Epithelial cell of proximal tubule (primary cell): ENCODE measurements around the gene DAB2IP. TPM values are rescaled to one million over a fixed set of nuclear protein-coding genes. Genes with fewer than 3 reads are reported as not detected.

Experiments used
- DNase-seq: peaks from one replicate; pipeline ENCODE4 v3.0.0-alpha.2; 2011; ENCODE audit warnings: low read depth
- H3K4me3 ChIP-seq: 2 replicates; pipeline ENCODE4 v1.5.1; 2011; ENCODE audit warnings: low read depth, mild to moderate bottlenecking, low read length
- CTCF ChIP-seq: conservative IDR thresholded peaks from 2 replicates; pipeline ENCODE4 v1.5.1; 2012; ENCODE audit warnings: low read depth, mild to moderate bottlenecking, low read length
- total RNA-seq: library from RNA; depleted of rRNA; stranded (reverse); fragments of >200 nt; gene quantifications from 2 replicates; pipeline ENCODE4 v1.2.3, GENCODE V29; 2015

The DAB2IP gene
- total RNA-seq, 1 donor from 2014 or later = 23.8 TPM

- peak; percentile 58 for TF ChIP-seq CTCF
- H3K4me3 ChIP-seq = no peak overlapping the region
- no peak for DNase-seq
Observed at GRCh38 chr9:121735065-121735792, 83.8 kb downstream of the DAB2IP start.

GRCh38 chr9:121735793-121736770, 84.6 kb downstream of the DAB2IP start:
- no peak for TF ChIP-seq CTCF
- H3K4me3 ChIP-seq = peak overlapping the region; percentile 18
- no peak for DNase-seq

GRCh38 chr9:121736934-121737462, 85.6 kb downstream of the DAB2IP start:
- TF ChIP-seq CTCF = no peak
- peak overlapping the region; percentile 14 for H3K4me3 ChIP-seq
- DNase-seq = no peak

GRCh38 chr9:121737481-121737931, 86.1 kb downstream of the DAB2IP start:
- no peak for TF ChIP-seq CTCF

GRCh38 chr9:121738411-121738810, 87.0 kb downstream of the DAB2IP start:
- no peak overlapping the region for H3K4me3 ChIP-seq
- DNase-seq = no peak
- no peak for TF ChIP-seq CTCF

More at GRCh38 chr9:121737481-121737931, 86.1 kb downstream of the DAB2IP start:
- no peak for DNase-seq
- no peak overlapping the region for H3K4me3 ChIP-seq

GRCh38 chr9:121738968-121739367, 87.5 kb downstream of the DAB2IP start:
- TF ChIP-seq CTCF = no peak
- no peak overlapping the region for H3K4me3 ChIP-seq
- no peak for DNase-seq
